Upper lobe of left lung (tissue), 4 donors: ENCODE results near the gene MLN.

Source experiments
- EP300 ChIP-seq, 4 donors: sonication (generic); formaldehyde crosslinking; IDR thresholded peaks; one replicate each; pipeline ENCODE4 v1.5.1; 2017; ENCODE audit warnings: antibody characterized with exemption in 4 of 4, control low read depth in 2 of 4
- POLR2A ChIP-seq, 4 donors: fragments of 450-650 bp; IDR thresholded peaks; one replicate each; pipeline ENCODE4 v1.5.1; 2016 to 2017; ENCODE audit warnings: antibody characterized with exemption in 4 of 4, mild to moderate bottlenecking in 2 of 4
- POLR2AphosphoS5 ChIP-seq, 2 donors: sonication (generic); formaldehyde crosslinking; IDR thresholded peaks; one replicate each; pipeline ENCODE4 v1.5.1; 2017; ENCODE audit warnings: antibody characterized with exemption in 2 of 2
- TF ChIP-seq, protein P1 (sequence below), 6 experiments: fragments of 450-650 bp in 4 of 6; fragments of 200-600 bp in 2 of 6; sonication (generic) in 2 of 6; IDR thresholded peaks; one replicate each; pipeline ENCODE4 v1.5.1; 2016 to 2019; ENCODE audit warnings: antibody characterized with exemption in 6 of 6

DNA sequence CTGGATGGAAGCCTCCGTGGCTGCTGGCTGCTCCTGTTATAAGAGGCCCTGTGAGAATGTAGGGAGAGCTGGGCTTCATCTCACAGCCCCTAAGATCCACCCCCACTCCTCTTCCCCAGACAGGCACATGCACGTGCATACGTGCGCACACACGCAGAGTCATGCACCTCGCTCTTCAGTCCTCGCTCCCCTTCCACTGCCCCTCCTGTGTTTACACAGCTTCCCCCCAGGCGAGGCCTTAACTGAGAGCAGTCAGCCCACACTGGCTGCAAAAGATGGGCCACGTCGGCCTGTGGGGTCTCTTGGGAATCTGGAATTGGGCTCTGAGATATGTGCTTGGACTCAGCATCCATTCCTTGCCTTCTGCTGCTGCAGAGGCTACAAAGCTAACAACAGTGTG is 35.2 kb upstream of the MLN start:
- TF ChIP-seq, protein P1, sequence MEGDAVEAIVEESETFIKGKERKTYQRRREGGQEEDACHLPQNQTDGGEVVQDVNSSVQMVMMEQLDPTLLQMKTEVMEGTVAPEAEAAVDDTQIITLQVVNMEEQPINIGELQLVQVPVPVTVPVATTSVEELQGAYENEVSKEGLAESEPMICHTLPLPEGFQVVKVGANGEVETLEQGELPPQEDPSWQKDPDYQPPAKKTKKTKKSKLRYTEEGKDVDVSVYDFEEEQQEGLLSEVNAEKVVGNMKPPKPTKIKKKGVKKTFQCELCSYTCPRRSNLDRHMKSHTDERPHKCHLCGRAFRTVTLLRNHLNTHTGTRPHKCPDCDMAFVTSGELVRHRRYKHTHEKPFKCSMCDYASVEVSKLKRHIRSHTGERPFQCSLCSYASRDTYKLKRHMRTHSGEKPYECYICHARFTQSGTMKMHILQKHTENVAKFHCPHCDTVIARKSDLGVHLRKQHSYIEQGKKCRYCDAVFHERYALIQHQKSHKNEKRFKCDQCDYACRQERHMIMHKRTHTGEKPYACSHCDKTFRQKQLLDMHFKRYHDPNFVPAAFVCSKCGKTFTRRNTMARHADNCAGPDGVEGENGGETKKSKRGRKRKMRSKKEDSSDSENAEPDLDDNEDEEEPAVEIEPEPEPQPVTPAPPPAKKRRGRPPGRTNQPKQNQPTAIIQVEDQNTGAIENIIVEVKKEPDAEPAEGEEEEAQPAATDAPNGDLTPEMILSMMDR (IDR thresholded peaks at IDR 0.05): no peak
- TF ChIP-seq EP300 (IDR thresholded peaks at IDR 0.05) (no peak), POLR2A (IDR thresholded peaks at IDR 0.05) (no peak), POLR2AphosphoS5 (IDR thresholded peaks at IDR 0.05) (no peak)
